GM18907 (cell line): ENCODE data around the gene ENTPD2.
"Not testable (repeated sequence)": the region's sequence is repeated elsewhere in the genome, so short reads cannot be mapped to it uniquely, and the experiment has no call there.

Experiments used
- ATAC-seq: cut with Tn5 transposase; IDR thresholded peaks from one replicate; pipeline ENCODE4 v1.9.1; 2021; ENCODE audit warnings: mild to moderate bottlenecking, moderate library complexity; ENCODE audit not compliant: unreplicated experiment

Gene ENTPD2

DNA sequence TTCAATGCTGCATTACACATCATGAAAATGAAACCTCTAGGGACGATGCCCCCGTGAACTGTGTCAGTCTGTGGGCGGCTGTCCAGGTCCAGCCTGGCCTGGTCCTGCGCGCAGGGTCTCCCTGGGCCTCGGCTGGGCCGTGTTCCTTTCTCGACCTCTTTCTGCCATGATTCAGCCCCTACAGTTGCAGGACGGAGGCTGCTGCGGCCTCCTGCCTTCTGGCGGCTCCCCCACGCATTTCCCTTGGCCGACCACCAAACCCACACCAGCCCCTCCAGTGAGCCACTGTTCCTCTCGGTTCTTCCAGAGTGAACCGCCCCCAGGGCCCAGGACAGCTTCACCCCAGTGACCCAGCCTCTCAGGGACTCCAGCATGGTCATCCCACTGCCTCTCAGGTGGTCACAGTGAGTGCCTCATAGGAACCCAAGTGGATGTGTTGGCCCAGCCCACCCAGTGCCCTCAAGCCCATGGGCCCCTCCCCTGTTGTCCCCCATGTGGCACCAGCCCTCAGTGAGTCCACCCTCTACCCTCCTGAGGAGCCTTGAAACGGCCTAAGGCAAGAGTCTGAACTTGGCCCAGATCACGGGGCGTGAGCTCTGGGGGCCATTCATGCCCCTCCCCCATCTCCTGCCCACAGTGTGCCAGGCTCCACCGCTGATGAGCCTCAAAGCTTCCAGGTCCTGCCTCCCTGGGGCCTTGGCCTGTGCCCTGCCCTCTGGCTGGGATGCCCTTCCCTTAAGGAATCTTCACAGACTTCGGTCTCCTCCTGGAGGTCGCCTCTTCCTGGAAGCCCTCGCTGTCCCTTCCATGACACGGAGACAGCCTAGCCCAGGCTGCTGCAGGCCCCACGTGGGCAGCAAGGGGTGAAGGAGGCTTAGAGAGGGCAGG is 47.5 kb downstream of the ENTPD2 start:
- ATAC-seq: no peak

DNA sequence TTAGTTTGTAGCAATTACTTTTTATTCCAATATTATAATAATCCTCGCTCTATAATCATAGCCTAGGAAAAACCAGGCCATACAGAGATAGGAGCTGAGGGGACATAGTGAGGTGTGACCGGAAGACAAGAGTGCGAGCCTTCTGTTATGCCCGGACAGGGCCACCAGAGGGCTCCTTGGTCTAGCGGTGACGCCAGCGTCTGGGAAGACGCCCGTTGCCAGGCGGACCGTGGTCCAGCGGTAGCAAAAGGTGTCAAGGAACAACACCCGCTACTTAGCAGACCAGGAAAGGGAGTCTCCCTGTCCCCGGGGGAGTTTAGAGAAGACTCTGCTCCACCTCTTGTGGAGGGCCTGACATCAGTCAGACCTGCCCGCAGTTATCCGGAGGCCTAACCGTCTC is 49.6 kb downstream of the ENTPD2 start:
- not testable (repeated sequence) for ATAC-seq

DNA sequence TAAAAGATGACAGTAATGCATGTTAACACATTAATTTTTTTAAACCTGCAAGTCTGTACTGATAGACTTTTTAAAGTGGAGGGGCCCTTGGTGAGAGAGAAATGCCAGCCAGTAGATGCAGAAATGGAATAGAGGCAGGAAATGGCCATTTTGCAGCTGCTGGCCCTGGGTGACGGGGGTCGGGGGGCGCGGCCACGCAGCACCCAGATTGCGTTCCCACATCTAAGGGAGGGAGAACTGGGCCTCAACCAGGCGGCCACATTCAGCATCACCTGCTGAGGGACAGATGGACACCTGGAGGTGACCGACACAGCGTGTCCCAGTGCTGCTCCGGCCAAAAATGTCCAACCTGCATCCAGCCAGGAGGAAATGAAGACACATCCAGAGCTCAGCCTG is 51.2 kb downstream of the ENTPD2 start:
- no peak for ATAC-seq

DNA sequence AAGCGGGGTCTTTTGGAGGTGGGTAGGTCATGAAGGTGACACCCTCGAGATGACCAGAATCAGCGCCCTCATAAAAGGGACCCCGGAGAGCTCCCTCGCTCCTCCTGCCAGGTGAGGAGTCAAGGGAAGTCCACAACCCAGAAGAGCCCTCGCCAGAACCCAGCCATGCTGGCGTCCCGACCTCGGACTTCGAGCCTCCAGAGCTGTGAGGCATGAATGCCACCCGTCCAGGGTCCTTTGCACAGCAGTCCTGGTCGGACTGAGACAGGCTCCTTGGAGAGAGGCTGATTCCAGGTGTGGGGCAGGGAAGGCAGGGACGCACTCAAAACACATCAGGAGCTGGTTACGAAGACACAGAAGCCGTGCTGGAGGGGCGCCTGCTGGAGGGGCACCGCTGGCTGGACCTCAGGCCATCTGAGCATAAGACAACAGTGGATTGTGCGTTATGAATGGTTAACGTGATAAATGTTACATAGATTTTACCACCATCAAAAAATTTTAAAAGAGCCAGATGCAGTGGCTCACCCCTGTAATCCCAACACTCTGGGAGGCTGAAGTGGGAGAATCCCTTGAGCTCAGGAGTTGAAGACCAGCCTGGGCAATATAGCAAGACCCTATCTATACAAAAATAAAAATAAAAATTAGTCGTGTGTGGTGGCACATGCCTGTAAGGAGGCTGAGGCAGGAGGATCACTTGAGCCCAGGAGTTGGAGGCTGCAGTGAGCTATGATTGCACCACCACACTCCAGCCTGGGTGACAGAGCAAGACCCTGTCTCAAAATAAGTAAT is 51.8 kb downstream of the ENTPD2 start:
- no peak for ATAC-seq

DNA sequence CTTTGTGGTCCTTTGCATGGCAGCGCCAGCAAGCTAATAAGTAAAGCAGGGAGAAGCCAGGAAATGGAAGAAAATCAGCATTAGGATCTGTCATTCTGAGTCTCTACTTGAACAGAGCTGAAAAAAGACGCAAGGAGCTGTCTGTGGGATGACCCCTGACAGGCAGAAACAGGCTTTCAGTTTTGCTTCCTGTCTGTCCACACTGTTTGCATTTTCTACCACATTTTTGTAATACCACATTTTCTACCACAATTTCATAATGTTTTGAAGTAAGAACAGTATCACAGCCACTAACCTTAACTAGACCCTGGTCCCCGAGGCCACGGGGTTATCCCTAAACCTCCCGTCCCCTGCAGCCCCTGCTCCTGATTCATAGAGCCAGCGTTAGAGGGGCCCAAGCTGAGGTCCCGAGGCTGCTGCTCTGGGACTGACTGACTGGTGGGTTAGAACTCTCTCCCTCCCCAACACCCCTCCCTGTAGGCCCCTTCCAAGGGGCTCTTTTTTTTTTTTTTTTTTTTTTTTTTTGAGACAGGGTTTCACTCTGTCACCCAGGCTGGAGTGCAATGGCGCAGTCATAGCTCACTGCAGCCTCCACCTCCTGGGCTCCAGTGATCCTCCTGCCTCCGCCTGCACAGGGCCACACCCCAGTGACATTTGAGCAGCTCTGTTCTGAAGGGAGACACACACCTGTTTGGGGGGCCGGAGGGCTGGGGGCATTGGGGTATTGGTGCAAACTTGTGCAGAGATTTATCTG is 53.5 kb downstream of the ENTPD2 start:
- peak; percentile 65 for ATAC-seq
